Colonic mucosa (tissue), 4 donors: ENCODE results near the gene POU2F1. TPM values are rescaled to one million over a fixed set of nuclear protein-coding genes. Genes with fewer than 3 reads are reported as not detected.
"Not testable (repeated sequence)": the region's sequence is repeated elsewhere in the genome, so short reads cannot be mapped to it uniquely, and the experiment has no call there.

Experiments
- DNase-seq: peaks from one replicate; pipeline ENCODE4 v3.0.0-alpha.2; 2020
- H3K27ac ChIP-seq: fragments of 200-600 bp; one replicate; pipeline ENCODE4 v1.8.0; 2021
- H3K27me3 ChIP-seq: fragments of 200-600 bp; one replicate; pipeline ENCODE4 v1.8.0; 2021
- H3K36me3 ChIP-seq: fragments of 200-600 bp; one replicate; pipeline ENCODE4 v1.8.0; 2021
- H3K4me1 ChIP-seq: fragments of 200-600 bp; one replicate; pipeline ENCODE4 v1.8.0; 2021; ENCODE audit warnings: mild to moderate bottlenecking
- H3K4me3 ChIP-seq: fragments of 200-600 bp; one replicate; pipeline ENCODE4 v1.8.0; 2021
- H3K9ac ChIP-seq, 2 donors: one replicate each; pipeline ENCODE4 v1.7.0; 2013; ENCODE audit warnings: control low read depth in 2 of 2, low read depth in 2 of 2, low read length in 2 of 2
- H3K9me3 ChIP-seq: fragments of 200-600 bp; one replicate; pipeline ENCODE4 v1.8.0; 2021
- CTCF ChIP-seq: fragments of 200-600 bp; IDR thresholded peaks from one replicate; pipeline ENCODE4 v1.8.0; 2022; ENCODE audit warnings: antibody characterized with exemption, mild to moderate bottlenecking
- intact Hi-C: fragments of 100-400 bp; cut with DNase I; formaldehyde crosslinking; loops from one replicate; pipeline ENCODE4 v1.14.1; 2022
- total RNA-seq, 2 donors: library from RNA; stranded (reverse); fragmentation: NEBNext Ultra II Directional in 1 of 2; extraction: Animal tissue kit (Norgen Biotek cat#: 25700) in 1 of 2; gene quantifications; one replicate each; pipeline ENCODE4 v1.2.1, GENCODE V29; 2021
- donor health status: healthy.
- donor health status: DM: no; HTN: no; CAD: no.
- donor health status: DM: no; HTN: no; CAD: no.

Gene POU2F1
- total RNA-seq, 2 donors from 2014 or later, result 16.4 to 24.4 TPM

- TF ChIP-seq CTCF, result no peak
- DNase-seq, result no peak
- Histone ChIP-seq H3K4me1 (no peaks in the 10 kb centered on the region), H3K27ac (no peak overlapping the region), H3K9ac (no peak overlapping the region), H3K36me3 (no peaks in the 10 kb centered on the region), H3K4me3 (no peak overlapping the region), H3K9me3 (no peaks in the 10 kb centered on the region), H3K27me3 (no peaks in the 10 kb centered on the region)
- intact Hi-C loops, result no loop called here
Observed at GRCh38 chr1:167202049-167202448, 18.6 kb upstream of the POU2F1 start.

- H3K4me3 ChIP-seq, H3K27ac ChIP-seq, DNase-seq, H3K9me3 ChIP-seq, H3K9ac ChIP-seq, H3K36me3 ChIP-seq, intact Hi-C loops, H3K4me1 ChIP-seq, H3K27me3 ChIP-seq: not testable (repeated sequence)
Observed at GRCh38 chr1:167205306-167206050, 15.2 kb upstream of the POU2F1 start.

- H3K27me3 ChIP-seq, result no peaks in the 10 kb centered on the region
- intact Hi-C loops, result no loop called here
- no peak for TF ChIP-seq CTCF
- no peaks in the 10 kb centered on the region for H3K4me1 ChIP-seq
- no peaks in the 10 kb centered on the region for H3K9me3 ChIP-seq
- H3K36me3 ChIP-seq, result no peaks in the 10 kb centered on the region
- H3K9ac ChIP-seq, result no peak overlapping the region
- H3K27ac ChIP-seq, result no peak overlapping the region
- no peak for DNase-seq
- no peak overlapping the region for H3K4me3 ChIP-seq
Observed at GRCh38 chr1:167206166-167206835, 14.4 kb upstream of the POU2F1 start.

GRCh38 chr1:167207940-167208623 lies 12.6 kb upstream of the POU2F1 start:
- TF ChIP-seq CTCF, result peak; percentile 13
- no peaks in the 10 kb centered on the region for H3K9me3 ChIP-seq
- H3K36me3 ChIP-seq, result no peaks in the 10 kb centered on the region
- no peak for DNase-seq
- intact Hi-C loops, result no loop called here
- H3K27ac ChIP-seq, result no peak overlapping the region
- H3K4me3 ChIP-seq, result no peak overlapping the region
- no peak overlapping the region for H3K9ac ChIP-seq
- no peaks in the 10 kb centered on the region for H3K27me3 ChIP-seq
- no peaks in the 10 kb centered on the region for H3K4me1 ChIP-seq

- TF ChIP-seq CTCF, result no peak
- intact Hi-C loops, result no loop called here
- no peaks in the 10 kb centered on the region for H3K4me1 ChIP-seq
- H3K4me3 ChIP-seq, result no peak overlapping the region
- H3K9me3 ChIP-seq, result no peaks in the 10 kb centered on the region
- no peak for DNase-seq
- no peaks in the 10 kb centered on the region for H3K27me3 ChIP-seq
- no peak overlapping the region for H3K9ac ChIP-seq
- H3K36me3 ChIP-seq, result no peaks in the 10 kb centered on the region
- no peak overlapping the region for H3K27ac ChIP-seq
Observed at GRCh38 chr1:167208624-167208976, 12.1 kb upstream of the POU2F1 start.

GRCh38 chr1:167209044-167209443 lies 11.6 kb upstream of the POU2F1 start:
- Histone ChIP-seq H3K4me3 (no peak overlapping the region), H3K9ac (no peak overlapping the region), H3K36me3 (no peaks in the 10 kb centered on the region), H3K4me1 (no peaks in the 10 kb centered on the region), H3K9me3 (no peaks in the 10 kb centered on the region), H3K27ac (no peak overlapping the region), H3K27me3 (no peaks in the 10 kb centered on the region)
- intact Hi-C loops, result no loop called here
- TF ChIP-seq CTCF, result no peak
- no peak for DNase-seq
